Measurements from ENCODE around the gene ZDHHC20.

- TF ChIP-seq CTCF (IDR thresholded peaks at IDR 0.05; ENCODE audit: low read depth, low read length, poor library complexity, severe bottlenecking) (no peak), EZH2phosphoT487 (IDR thresholded peaks at IDR 0.05; ENCODE audit: borderline replicate concordance, low read length) (no peak)
Observed at GRCh38 chr13:21361123-21361522, 98.0 kb downstream of the ZDHHC20 start.

All from DOHH2 (cell line).